Ramos (cell line): ENCODE results near the gene PNPO.

Source experiments
- in situ Hi-C: fragments of 300-500 bp; cut with MboI; formaldehyde crosslinking; loops from one replicate; pipeline ENCODE4 v1.14.3; 2022; ENCODE audit warnings: low sequenced_read_pairs; ENCODE audit not compliant: unreplicated experiment

Gene PNPO

GRCh38 chr17:47946929-47947397 lies 5.6 kb downstream of the PNPO start:
- in situ Hi-C loops, result no loop called here

- in situ Hi-C loops, result no loop called here
Measured at GRCh38 chr17:47948706-47949196, 7.4 kb downstream of the PNPO start.

- in situ Hi-C loops, result no loop called here
Measured at GRCh38 chr17:47949197-47949759, 7.9 kb downstream of the PNPO start.

GRCh38 chr17:47949946-47950345 lies 8.6 kb downstream of the PNPO start:
- in situ Hi-C loops, result no loop called here

- in situ Hi-C loops, result no loop called here
Measured at GRCh38 chr17:47950448-47950847, 9.1 kb downstream of the PNPO start.

GRCh38 chr17:47952171-47953021 lies 11.0 kb downstream of the PNPO start:
- in situ Hi-C loops, result no loop called here

GRCh38 chr17:47953909-47954308 lies 12.5 kb downstream of the PNPO start:
- in situ Hi-C loops, result no loop called here

GRCh38 chr17:47955497-47956461 lies 14.4 kb downstream of the PNPO start:
- in situ Hi-C loops, result no loop called here

GRCh38 chr17:47956791-47957590 lies 15.6 kb downstream of the PNPO start:
- in situ Hi-C loops, result no loop called here

GRCh38 chr17:47957591-47958490 lies 16.5 kb downstream of the PNPO start, which contains the start of gene PRR15L:
TSS of gene PRR15L (minus strand) at chr17:47957883. CDS start at chr17:47953234, 4,649 bp downstream.
- in situ Hi-C loops, result no loop called here

- in situ Hi-C loops, result no loop called here
Measured at GRCh38 chr17:47959825-47960655, 18.7 kb downstream of the PNPO start.

GRCh38 chr17:47961406-47961805 lies 20.0 kb downstream of the PNPO start:
- in situ Hi-C loops, result no loop called here

- in situ Hi-C loops, result no loop called here
Measured at GRCh38 chr17:47962901-47963300, 21.5 kb downstream of the PNPO start.

- in situ Hi-C loops, result no loop called here
Measured at GRCh38 chr17:47964856-47965255, 23.5 kb downstream of the PNPO start.

GRCh38 chr17:47966079-47966519 lies 24.7 kb downstream of the PNPO start:
- in situ Hi-C loops, result no loop called here

GRCh38 chr17:47967607-47968252 lies 26.4 kb downstream of the PNPO start:
- in situ Hi-C loops, result no loop called here

- in situ Hi-C loops, result no loop called here
Measured at GRCh38 chr17:47968836-47969235, 27.5 kb downstream of the PNPO start.
